Measurements from ENCODE around the gene NACC2. TPM values are rescaled to one million over a fixed set of nuclear protein-coding genes. Genes with fewer than 3 reads are reported as not detected.
A peak's percentile ranks its signal among the peaks of the same experiment; 100 is the strongest.

NACC2 gene
- total and polyA plus RNA-seq, 2 experiments from 2014 or later, result 3.8 to 20.8 TPM

DNA sequence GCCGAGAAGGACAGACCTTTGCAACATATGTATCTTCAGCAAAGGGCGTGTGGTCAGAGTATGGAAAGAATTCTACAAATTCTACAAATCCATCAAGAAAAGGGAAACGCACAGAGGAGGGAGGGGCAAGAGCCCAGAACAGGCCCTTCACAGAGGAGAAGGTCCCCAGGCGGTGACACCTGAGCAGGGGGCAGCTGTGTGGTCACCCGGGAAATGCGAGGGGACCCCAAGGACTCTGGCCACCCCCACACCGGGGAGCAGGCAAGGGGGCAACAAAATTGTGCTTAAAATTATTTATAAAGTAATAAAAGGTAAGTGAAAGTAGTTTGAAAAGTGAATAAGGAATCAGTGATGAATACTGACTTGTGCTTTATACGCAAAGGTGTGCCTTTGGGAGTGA, 17.6 kb downstream of the NACC2 start:
- no peaks in the 10 kb centered on the region for H3K36me3 ChIP-seq (ENCODE audit: insufficient read depth)
- Mint-ChIP-seq H3K4me1 (peaks cover 13% of the 10 kb centered on the region; the same call in 2 of the 3 replicates), H3K9me3 (no peaks in the 10 kb centered on the region), H3K27ac (no peak overlapping the region), H3K36me3 (ENCODE audit: low read depth) (no peaks in the 10 kb centered on the region), H3K4me3 (no peak overlapping the region), H3K27me3 (ENCODE audit: insufficient read depth, low read depth, poor library complexity) (peaks cover 13% of the 10 kb centered on the region)
- H3F3A ChIP-seq (replicated peaks; ENCODE audit: low read depth), result no peaks in the 10 kb centered on the region
- no peaks in the 10 kb centered on the region for H3K27me3 ChIP-seq (ENCODE audit: insufficient read depth)
- 0 out of 2 replicates have a peak overlapping the region, but pooled peaks have one; percentile 30 for H3K27ac ChIP-seq (ENCODE audit: low read depth)
- TF ChIP-seq, protein P1, sequence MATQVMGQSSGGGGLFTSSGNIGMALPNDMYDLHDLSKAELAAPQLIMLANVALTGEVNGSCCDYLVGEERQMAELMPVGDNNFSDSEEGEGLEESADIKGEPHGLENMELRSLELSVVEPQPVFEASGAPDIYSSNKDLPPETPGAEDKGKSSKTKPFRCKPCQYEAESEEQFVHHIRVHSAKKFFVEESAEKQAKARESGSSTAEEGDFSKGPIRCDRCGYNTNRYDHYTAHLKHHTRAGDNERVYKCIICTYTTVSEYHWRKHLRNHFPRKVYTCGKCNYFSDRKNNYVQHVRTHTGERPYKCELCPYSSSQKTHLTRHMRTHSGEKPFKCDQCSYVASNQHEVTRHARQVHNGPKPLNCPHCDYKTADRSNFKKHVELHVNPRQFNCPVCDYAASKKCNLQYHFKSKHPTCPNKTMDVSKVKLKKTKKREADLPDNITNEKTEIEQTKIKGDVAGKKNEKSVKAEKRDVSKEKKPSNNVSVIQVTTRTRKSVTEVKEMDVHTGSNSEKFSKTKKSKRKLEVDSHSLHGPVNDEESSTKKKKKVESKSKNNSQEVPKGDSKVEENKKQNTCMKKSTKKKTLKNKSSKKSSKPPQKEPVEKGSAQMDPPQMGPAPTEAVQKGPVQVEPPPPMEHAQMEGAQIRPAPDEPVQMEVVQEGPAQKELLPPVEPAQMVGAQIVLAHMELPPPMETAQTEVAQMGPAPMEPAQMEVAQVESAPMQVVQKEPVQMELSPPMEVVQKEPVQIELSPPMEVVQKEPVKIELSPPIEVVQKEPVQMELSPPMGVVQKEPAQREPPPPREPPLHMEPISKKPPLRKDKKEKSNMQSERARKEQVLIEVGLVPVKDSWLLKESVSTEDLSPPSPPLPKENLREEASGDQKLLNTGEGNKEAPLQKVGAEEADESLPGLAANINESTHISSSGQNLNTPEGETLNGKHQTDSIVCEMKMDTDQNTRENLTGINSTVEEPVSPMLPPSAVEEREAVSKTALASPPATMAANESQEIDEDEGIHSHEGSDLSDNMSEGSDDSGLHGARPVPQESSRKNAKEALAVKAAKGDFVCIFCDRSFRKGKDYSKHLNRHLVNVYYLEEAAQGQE (IDR thresholded peaks at IDR 0.05; ENCODE audit: unreplicated experiment), result no peak
- no peak for TF ChIP-seq POLR2AphosphoS5 (IDR thresholded peaks at IDR 0.05; ENCODE audit: low read depth)
- TF ChIP-seq ZNF114 (CRISPR knock-in tag; IDR thresholded peaks at IDR 0.05), result no peak
- TF ChIP-seq STAT1 (IDR thresholded peaks at IDR 0.05; ENCODE audit: unreplicated experiment), result no peak
- no peak for TF ChIP-seq JUNB (IDR thresholded peaks at IDR 0.05; ENCODE audit: unreplicated experiment)
- no peak for TF ChIP-seq ZNF331 (CRISPR knock-in tag; IDR thresholded peaks at IDR 0.05; ENCODE audit: low read depth)
- no peak for TF ChIP-seq EZH2 (IDR thresholded peaks at IDR 0.05; ENCODE audit: low read depth, unreplicated experiment)
- TF ChIP-seq, protein P2, sequence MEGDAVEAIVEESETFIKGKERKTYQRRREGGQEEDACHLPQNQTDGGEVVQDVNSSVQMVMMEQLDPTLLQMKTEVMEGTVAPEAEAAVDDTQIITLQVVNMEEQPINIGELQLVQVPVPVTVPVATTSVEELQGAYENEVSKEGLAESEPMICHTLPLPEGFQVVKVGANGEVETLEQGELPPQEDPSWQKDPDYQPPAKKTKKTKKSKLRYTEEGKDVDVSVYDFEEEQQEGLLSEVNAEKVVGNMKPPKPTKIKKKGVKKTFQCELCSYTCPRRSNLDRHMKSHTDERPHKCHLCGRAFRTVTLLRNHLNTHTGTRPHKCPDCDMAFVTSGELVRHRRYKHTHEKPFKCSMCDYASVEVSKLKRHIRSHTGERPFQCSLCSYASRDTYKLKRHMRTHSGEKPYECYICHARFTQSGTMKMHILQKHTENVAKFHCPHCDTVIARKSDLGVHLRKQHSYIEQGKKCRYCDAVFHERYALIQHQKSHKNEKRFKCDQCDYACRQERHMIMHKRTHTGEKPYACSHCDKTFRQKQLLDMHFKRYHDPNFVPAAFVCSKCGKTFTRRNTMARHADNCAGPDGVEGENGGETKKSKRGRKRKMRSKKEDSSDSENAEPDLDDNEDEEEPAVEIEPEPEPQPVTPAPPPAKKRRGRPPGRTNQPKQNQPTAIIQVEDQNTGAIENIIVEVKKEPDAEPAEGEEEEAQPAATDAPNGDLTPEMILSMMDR (conservative IDR thresholded peaks at IDR 0.05; ENCODE audit: low read depth in 2 of 2), result no peak
- no peak for TF ChIP-seq EZH2phosphoT487 (IDR thresholded peaks at IDR 0.05; ENCODE audit: unreplicated experiment)
- no peak for TF ChIP-seq CREB1 (CRISPR knock-in tag; IDR thresholded peaks at IDR 0.05; ENCODE audit: low read depth)
- TF ChIP-seq, protein P3, sequence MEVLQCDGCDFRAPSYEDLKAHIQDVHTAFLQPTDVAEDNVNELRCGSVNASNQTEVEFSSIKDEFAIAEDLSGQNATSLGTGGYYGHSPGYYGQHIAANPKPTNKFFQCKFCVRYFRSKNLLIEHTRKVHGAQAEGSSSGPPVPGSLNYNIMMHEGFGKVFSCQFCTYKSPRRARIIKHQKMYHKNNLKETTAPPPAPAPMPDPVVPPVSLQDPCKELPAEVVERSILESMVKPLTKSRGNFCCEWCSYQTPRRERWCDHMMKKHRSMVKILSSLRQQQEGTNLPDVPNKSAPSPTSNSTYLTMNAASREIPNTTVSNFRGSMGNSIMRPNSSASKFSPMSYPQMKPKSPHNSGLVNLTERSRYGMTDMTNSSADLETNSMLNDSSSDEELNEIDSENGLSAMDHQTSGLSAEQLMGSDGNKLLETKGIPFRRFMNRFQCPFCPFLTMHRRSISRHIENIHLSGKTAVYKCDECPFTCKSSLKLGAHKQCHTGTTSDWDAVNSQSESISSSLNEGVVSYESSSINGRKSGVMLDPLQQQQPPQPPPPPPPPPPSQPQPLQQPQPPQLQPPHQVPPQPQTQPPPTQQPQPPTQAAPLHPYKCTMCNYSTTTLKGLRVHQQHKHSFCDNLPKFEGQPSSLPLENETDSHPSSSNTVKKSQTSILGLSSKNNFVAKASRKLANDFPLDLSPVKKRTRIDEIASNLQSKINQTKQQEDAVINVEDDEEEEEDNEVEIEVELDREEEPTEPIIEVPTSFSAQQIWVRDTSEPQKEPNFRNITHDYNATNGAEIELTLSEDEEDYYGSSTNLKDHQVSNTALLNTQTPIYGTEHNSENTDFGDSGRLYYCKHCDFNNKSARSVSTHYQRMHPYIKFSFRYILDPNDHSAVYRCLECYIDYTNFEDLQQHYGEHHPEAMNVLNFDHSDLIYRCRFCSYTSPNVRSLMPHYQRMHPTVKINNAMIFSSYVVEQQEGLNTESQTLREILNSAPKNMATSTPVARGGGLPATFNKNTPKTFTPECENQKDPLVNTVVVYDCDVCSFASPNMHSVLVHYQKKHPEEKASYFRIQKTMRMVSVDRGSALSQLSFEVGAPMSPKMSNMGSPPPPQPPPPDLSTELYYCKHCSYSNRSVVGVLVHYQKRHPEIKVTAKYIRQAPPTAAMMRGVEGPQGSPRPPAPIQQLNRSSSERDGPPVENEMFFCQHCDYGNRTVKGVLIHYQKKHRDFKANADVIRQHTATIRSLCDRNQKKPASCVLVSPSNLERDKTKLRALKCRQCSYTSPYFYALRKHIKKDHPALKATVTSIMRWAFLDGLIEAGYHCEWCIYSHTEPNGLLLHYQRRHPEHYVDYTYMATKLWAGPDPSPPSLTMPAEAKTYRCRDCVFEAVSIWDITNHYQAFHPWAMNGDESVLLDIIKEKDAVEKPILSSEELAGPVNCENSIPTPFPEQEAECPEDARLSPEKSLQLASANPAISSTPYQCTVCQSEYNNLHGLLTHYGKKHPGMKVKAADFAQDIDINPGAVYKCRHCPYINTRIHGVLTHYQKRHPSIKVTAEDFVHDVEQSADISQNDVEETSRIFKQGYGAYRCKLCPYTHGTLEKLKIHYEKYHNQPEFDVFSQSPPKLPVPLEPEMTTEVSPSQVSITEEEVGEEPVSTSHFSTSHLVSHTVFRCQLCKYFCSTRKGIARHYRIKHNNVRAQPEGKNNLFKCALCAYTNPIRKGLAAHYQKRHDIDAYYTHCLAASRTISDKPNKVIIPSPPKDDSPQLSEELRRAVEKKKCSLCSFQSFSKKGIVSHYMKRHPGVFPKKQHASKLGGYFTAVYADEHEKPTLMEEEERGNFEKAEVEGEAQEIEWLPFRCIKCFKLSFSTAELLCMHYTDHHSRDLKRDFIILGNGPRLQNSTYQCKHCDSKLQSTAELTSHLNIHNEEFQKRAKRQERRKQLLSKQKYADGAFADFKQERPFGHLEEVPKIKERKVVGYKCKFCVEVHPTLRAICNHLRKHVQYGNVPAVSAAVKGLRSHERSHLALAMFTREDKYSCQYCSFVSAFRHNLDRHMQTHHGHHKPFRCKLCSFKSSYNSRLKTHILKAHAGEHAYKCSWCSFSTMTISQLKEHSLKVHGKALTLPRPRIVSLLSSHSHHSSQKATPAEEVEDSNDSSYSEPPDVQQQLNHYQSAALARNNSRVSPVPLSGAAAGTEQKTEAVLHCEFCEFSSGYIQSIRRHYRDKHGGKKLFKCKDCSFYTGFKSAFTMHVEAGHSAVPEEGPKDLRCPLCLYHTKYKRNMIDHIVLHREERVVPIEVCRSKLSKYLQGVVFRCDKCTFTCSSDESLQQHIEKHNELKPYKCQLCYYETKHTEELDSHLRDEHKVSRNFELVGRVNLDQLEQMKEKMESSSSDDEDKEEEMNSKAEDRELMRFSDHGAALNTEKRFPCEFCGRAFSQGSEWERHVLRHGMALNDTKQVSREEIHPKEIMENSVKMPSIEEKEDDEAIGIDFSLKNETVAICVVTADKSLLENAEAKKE (CRISPR knock-in tag; IDR thresholded peaks at IDR 0.05), result no peak
- no peak for TF ChIP-seq NANOG (IDR thresholded peaks at IDR 0.05; ENCODE audit: borderline replicate concordance)
- TF ChIP-seq, protein P4, sequence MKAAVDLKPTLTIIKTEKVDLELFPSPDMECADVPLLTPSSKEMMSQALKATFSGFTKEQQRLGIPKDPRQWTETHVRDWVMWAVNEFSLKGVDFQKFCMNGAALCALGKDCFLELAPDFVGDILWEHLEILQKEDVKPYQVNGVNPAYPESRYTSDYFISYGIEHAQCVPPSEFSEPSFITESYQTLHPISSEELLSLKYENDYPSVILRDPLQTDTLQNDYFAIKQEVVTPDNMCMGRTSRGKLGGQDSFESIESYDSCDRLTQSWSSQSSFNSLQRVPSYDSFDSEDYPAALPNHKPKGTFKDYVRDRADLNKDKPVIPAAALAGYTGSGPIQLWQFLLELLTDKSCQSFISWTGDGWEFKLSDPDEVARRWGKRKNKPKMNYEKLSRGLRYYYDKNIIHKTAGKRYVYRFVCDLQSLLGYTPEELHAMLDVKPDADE (IDR thresholded peaks at IDR 0.05), result no peak
- H3K79me2 ChIP-seq (replicated peaks; ENCODE audit: insufficient read depth), result no peaks in the 10 kb centered on the region
- no peak overlapping the region for H3K4me2 ChIP-seq
- no peak for ATAC-seq
- H3K9me2 ChIP-seq (ENCODE audit: insufficient read depth), result no peaks in the 10 kb centered on the region
- H2AFZ ChIP-seq, result no peak overlapping the region
- H3K4me1 ChIP-seq (ENCODE audit: insufficient read depth), result no peaks in the 10 kb centered on the region
- no peaks in the 10 kb centered on the region for H4K20me1 ChIP-seq (replicated peaks; ENCODE audit: insufficient read depth)
- no peak for DNase-seq (ENCODE audit: low spot score)
- no peak overlapping the region for H3K4me3 ChIP-seq
